Neural progenitor cell (in vitro differentiated cells): ENCODE results near the gene NCEH1. TPM values are rescaled to one million over a fixed set of nuclear protein-coding genes. Genes with fewer than 3 reads are reported as not detected.

ENCODE experiments used
- DNase-seq: peaks from one replicate; pipeline ENCODE4 v3.0.0-alpha.2; 2016; ENCODE audit warnings: low spot score
- H2AFZ ChIP-seq: fragments of 200-600 bp; sonication (generic); replicated peaks from 2 replicates; pipeline ENCODE4 v1.6.1; 2016; ENCODE audit warnings: antibody characterized with exemption
- H3F3A ChIP-seq: fragments of 200-600 bp; sonication (generic); 2 replicates; pipeline ENCODE4 v1.6.1; 2016; ENCODE audit warnings: antibody characterized with exemption, low read depth
- H3K27ac ChIP-seq: fragments of 200-600 bp; sonication (generic); 2 replicates; pipeline ENCODE4 v1.5.1; 2016; ENCODE audit warnings: mild to moderate bottlenecking
- H3K27me3 ChIP-seq: fragments of 200-600 bp; sonication (generic); 2 replicates; pipeline ENCODE4 v1.6.1; 2016; ENCODE audit warnings: mild to moderate bottlenecking, moderate library complexity
- H3K36me3 ChIP-seq: fragments of 200-600 bp; sonication (generic); 2 replicates; pipeline ENCODE4 v1.5.1; 2016
- H3K4me1 ChIP-seq: fragments of 200-600 bp; sonication (generic); 2 replicates; pipeline ENCODE4 v1.6.1; 2016; ENCODE audit warnings: mixed run types
- H3K4me2 ChIP-seq: fragments of 200-600 bp; sonication (generic); 2 replicates; pipeline ENCODE4 v1.6.1; 2016
- H3K4me3 ChIP-seq: fragments of 200-600 bp; sonication (generic); 2 replicates; pipeline ENCODE4 v1.5.1; 2016
- H3K79me2 ChIP-seq: fragments of 200-600 bp; sonication (generic); 2 replicates; pipeline ENCODE4 v1.6.1; 2016; ENCODE audit warnings: low read depth
- H3K9ac ChIP-seq: fragments of 200-600 bp; sonication (generic); 2 replicates; pipeline ENCODE4 v1.6.1; 2016
- H3K9me3 ChIP-seq: fragments of 200-600 bp; sonication (generic); 2 replicates; pipeline ENCODE4 v1.5.1; 2016; ENCODE audit warnings: low read depth
- H4K20me1 ChIP-seq: fragments of 200-600 bp; sonication (generic); 2 replicates; pipeline ENCODE4 v1.6.1; 2016; ENCODE audit warnings: low read depth
- H3K27ac Mint-ChIP-seq: 3 replicates; pipeline ENCODE4 v1.8.0; 2021; ENCODE audit warnings: mixed read lengths
- H3K27me3 Mint-ChIP-seq: 2 replicates; pipeline ENCODE4 v1.8.0; 2022; ENCODE audit warnings: low read depth, mild to moderate bottlenecking, inconsistent platforms, moderate library complexity, mixed read lengths; ENCODE audit not compliant: insufficient read depth
- H3K36me3 Mint-ChIP-seq: 3 replicates; pipeline ENCODE4 v1.8.0; 2021; ENCODE audit warnings: mixed read lengths
- H3K4me1 Mint-ChIP-seq: 3 replicates; pipeline ENCODE4 v1.8.0; 2021; ENCODE audit warnings: mixed read lengths
- H3K4me3 Mint-ChIP-seq: 3 replicates; pipeline ENCODE4 v1.8.0; 2021; ENCODE audit warnings: mild to moderate bottlenecking, moderate library complexity, mixed read lengths
- H3K9me3 Mint-ChIP-seq: 3 replicates; pipeline ENCODE4 v1.8.0; 2020; ENCODE audit warnings: mixed read lengths
- CTCF ChIP-seq: fragments of 200-600 bp; sonication (generic); IDR thresholded peaks from 2 replicates; pipeline ENCODE4 v1.5.1; 2017; ENCODE audit warnings: antibody characterized with exemption, mild to moderate bottlenecking
- EZH2 ChIP-seq: fragments of 200-600 bp; sonication (generic); IDR thresholded peaks from 2 replicates; pipeline ENCODE4 v1.6.1; 2017; ENCODE audit warnings: antibody characterized with exemption, mild to moderate bottlenecking, moderate library complexity
- EZH2phosphoT487 ChIP-seq: fragments of 200-600 bp; sonication (generic); IDR thresholded peaks from 2 replicates; pipeline ENCODE4 v1.6.1; 2017; ENCODE audit warnings: antibody characterized with exemption
- total RNA-seq: library from RNA; depleted of rRNA; stranded (reverse); fragments of >200 nt; gene quantifications from 2 replicates; pipeline ENCODE4 v1.2.3, GENCODE V29; 2015; ENCODE audit warnings: low replicate concordance

NCEH1 gene
- total RNA-seq, 1 donor from 2014 or later, result 7.7 TPM

- no peaks in the 10 kb centered on the region for H3K9me3 ChIP-seq
- H3K4me2 ChIP-seq, result no peak overlapping the region
- no peaks in the 10 kb centered on the region for H3K9me3 Mint-ChIP-seq
- H3F3A ChIP-seq, result no peaks in the 10 kb centered on the region
- DNase-seq, result no peak
- H3K36me3 Mint-ChIP-seq, result no peaks in the 10 kb centered on the region
- no peak overlapping the region for H3K27ac Mint-ChIP-seq
- H3K27me3 Mint-ChIP-seq, result no peaks in the 10 kb centered on the region
- H4K20me1 ChIP-seq, result no peaks in the 10 kb centered on the region
- no peak overlapping the region for H3K4me3 ChIP-seq
- H3K4me3 Mint-ChIP-seq, result no peak overlapping the region
- H3K79me2 ChIP-seq, result no peaks in the 10 kb centered on the region
- H3K9ac ChIP-seq, result no peak overlapping the region
- no peak overlapping the region for H2AFZ ChIP-seq
- H3K4me1 Mint-ChIP-seq, result peaks cover 14% of the 10 kb centered on the region
- H3K4me1 ChIP-seq, result peaks cover 3% of the 10 kb centered on the region
- H3K27ac ChIP-seq, result no peak overlapping the region
- H3K27me3 ChIP-seq, result no peaks in the 10 kb centered on the region
- H3K36me3 ChIP-seq, result no peaks in the 10 kb centered on the region
- TF ChIP-seq EZH2phosphoT487 (no peak), CTCF (no peak)
Observed at GRCh38 chr3:172702256-172702655, 8.6 kb downstream of the NCEH1 start.

GRCh38 chr3:172701751-172702150 is 9.1 kb downstream of the NCEH1 start:
- no peaks in the 10 kb centered on the region for H3K36me3 ChIP-seq
- H3K9ac ChIP-seq, result no peak overlapping the region
- no peak for DNase-seq
- H3K4me3 ChIP-seq, result no peak overlapping the region
- no peaks in the 10 kb centered on the region for H3K4me1 ChIP-seq
- H3K27ac ChIP-seq, result no peak overlapping the region
- Mint-ChIP-seq H3K27ac (no peak overlapping the region), H3K36me3 (no peaks in the 10 kb centered on the region), H3K4me1 (peaks cover 9% of the 10 kb centered on the region), H3K27me3 (no peaks in the 10 kb centered on the region), H3K4me3 (no peak overlapping the region), H3K9me3 (no peaks in the 10 kb centered on the region)
- H3K9me3 ChIP-seq, result no peaks in the 10 kb centered on the region
- no peaks in the 10 kb centered on the region for H3K27me3 ChIP-seq
- H2AFZ ChIP-seq, result no peak overlapping the region
- no peak overlapping the region for H3K4me2 ChIP-seq
- no peaks in the 10 kb centered on the region for H4K20me1 ChIP-seq
- H3K79me2 ChIP-seq, result no peaks in the 10 kb centered on the region
- no peak for TF ChIP-seq EZH2phosphoT487
- TF ChIP-seq EZH2, result no peak
- TF ChIP-seq CTCF, result no peak
- no peaks in the 10 kb centered on the region for H3F3A ChIP-seq

- no peak for DNase-seq
- H3K9ac ChIP-seq, result no peak overlapping the region
- no peaks in the 10 kb centered on the region for H4K20me1 ChIP-seq
- TF ChIP-seq CTCF (no peak), EZH2 (no peak), EZH2phosphoT487 (no peak)
- Mint-ChIP-seq H3K4me3 (no peak overlapping the region), H3K4me1 (peaks cover 9% of the 10 kb centered on the region), H3K9me3 (no peaks in the 10 kb centered on the region), H3K36me3 (no peaks in the 10 kb centered on the region), H3K27ac (no peak overlapping the region), H3K27me3 (no peaks in the 10 kb centered on the region)
- no peaks in the 10 kb centered on the region for H3K27me3 ChIP-seq
- no peaks in the 10 kb centered on the region for H3K4me1 ChIP-seq
- no peaks in the 10 kb centered on the region for H3F3A ChIP-seq
- H3K9me3 ChIP-seq, result no peaks in the 10 kb centered on the region
- H2AFZ ChIP-seq, result no peak overlapping the region
- H3K4me3 ChIP-seq, result no peak overlapping the region
- H3K27ac ChIP-seq, result no peak overlapping the region
- no peak overlapping the region for H3K4me2 ChIP-seq
- no peaks in the 10 kb centered on the region for H3K36me3 ChIP-seq
- H3K79me2 ChIP-seq, result no peaks in the 10 kb centered on the region
Observed at GRCh38 chr3:172700936-172701455, 9.9 kb downstream of the NCEH1 start.
